Measurements from ENCODE around the gene TRIM38.

DNA sequence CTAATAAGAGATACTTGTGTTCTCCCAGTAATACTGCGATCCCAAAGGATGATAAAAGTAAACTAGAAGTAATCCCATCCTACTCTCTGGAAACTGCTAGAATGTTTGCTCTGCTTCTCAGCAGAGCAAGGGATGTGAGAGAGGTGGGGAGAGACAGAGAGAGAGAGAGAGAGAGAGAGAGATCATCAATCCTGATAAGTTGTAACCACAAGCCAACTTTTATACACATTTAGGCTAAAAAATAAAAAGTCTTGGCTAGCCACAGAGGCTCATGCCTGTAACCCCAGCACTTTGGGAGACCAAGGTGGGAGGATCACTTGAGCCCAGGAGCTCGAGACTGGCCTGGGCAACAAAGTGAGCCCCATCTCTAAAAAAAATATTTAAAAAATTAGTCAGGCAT lies 16.0 kb upstream of the TRIM38 start:
- TF ChIP-seq, protein P1, sequence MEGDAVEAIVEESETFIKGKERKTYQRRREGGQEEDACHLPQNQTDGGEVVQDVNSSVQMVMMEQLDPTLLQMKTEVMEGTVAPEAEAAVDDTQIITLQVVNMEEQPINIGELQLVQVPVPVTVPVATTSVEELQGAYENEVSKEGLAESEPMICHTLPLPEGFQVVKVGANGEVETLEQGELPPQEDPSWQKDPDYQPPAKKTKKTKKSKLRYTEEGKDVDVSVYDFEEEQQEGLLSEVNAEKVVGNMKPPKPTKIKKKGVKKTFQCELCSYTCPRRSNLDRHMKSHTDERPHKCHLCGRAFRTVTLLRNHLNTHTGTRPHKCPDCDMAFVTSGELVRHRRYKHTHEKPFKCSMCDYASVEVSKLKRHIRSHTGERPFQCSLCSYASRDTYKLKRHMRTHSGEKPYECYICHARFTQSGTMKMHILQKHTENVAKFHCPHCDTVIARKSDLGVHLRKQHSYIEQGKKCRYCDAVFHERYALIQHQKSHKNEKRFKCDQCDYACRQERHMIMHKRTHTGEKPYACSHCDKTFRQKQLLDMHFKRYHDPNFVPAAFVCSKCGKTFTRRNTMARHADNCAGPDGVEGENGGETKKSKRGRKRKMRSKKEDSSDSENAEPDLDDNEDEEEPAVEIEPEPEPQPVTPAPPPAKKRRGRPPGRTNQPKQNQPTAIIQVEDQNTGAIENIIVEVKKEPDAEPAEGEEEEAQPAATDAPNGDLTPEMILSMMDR (IDR thresholded peaks at IDR 0.05) = no peak
- no peak for TF ChIP-seq POLR2A (IDR thresholded peaks at IDR 0.05)

All from lower leg skin (tissue), 3 donors.